Stimulated activated CD4-positive, alpha-beta T cell treated with anti-CD3 and anti-CD28 coated beads, Interleukin-4, amount 100 ng/mL, for 1 hour (primary cell): ENCODE results near the gene CCDC179.

ENCODE experiments used
- DNase-seq: peaks from one replicate; pipeline ENCODE4 v3.0.0-alpha.2; 2020

The CCDC179 gene

GRCh38 chr11:22807855-22808570, 52.3 kb downstream of the CCDC179 start:
- no peak for DNase-seq

- no peak for DNase-seq
Measured at GRCh38 chr11:22807391-22807790, 52.9 kb downstream of the CCDC179 start.

- no peak for DNase-seq
Measured at GRCh38 chr11:22802861-22803260, 57.4 kb downstream of the CCDC179 start.

- no peak for DNase-seq
Measured at GRCh38 chr11:22800482-22800881, 59.8 kb downstream of the CCDC179 start.

- DNase-seq: no peak
Measured at GRCh38 chr11:22798901-22799300, 61.4 kb downstream of the CCDC179 start.

- DNase-seq: no peak
Measured at GRCh38 chr11:22797047-22797446, 63.2 kb downstream of the CCDC179 start.
